ENCODE measurements around the gene SLU7.

- no peak for TF ChIP-seq POLR2AphosphoS5 (IDR thresholded peaks at IDR 0.05; ENCODE audit: low read depth, low read length)
- TF ChIP-seq CTCF (IDR thresholded peaks at IDR 0.05 in 2 of 3, conservative IDR thresholded peaks at IDR 0.05 in 1 of 3; ENCODE audit: borderline replicate concordance in 1 of 3, insufficient read depth in 1 of 3, low read depth in 2 of 3, low read length in 2 of 3): no peak
- TF ChIP-seq EZH2 (IDR thresholded peaks at IDR 0.05): no peak
- no peak for TF ChIP-seq SIN3A (IDR thresholded peaks at IDR 0.05; ENCODE audit: low read depth)
- TF ChIP-seq RAD21 (IDR thresholded peaks at IDR 0.05; ENCODE audit: low read depth): no peak
- no peak for TF ChIP-seq POLR2A (IDR thresholded peaks at IDR 0.05; ENCODE audit: borderline replicate concordance, extremely low read depth, insufficient read depth, insufficient read length)
- no peak for TF ChIP-seq ZBTB33 (IDR thresholded peaks at IDR 0.05; ENCODE audit: extremely low read depth, insufficient replicate concordance, low read length)
- no peak for TF ChIP-seq SP1 (IDR thresholded peaks at IDR 0.05; ENCODE audit: low read depth)
- TF ChIP-seq YY1 (IDR thresholded peaks at IDR 0.05; ENCODE audit: extremely low read depth, insufficient replicate concordance, low read depth, low read length): no peak
Observed at GRCh38 chr5:160466116-160466515, 47.2 kb upstream of the SLU7 start.
